ENCODE results near the gene CASP10. TPM values are rescaled to one million over a fixed set of nuclear protein-coding genes. Genes with fewer than 3 reads are reported as not detected.

CASP10 gene
- total and polyA plus RNA-seq, 9 of the 15 experiments (the other 6 are each of a cell fraction or from before 2014, with no cell fraction given), result 7.1 to 20.4 (median 10.8) TPM

DNA sequence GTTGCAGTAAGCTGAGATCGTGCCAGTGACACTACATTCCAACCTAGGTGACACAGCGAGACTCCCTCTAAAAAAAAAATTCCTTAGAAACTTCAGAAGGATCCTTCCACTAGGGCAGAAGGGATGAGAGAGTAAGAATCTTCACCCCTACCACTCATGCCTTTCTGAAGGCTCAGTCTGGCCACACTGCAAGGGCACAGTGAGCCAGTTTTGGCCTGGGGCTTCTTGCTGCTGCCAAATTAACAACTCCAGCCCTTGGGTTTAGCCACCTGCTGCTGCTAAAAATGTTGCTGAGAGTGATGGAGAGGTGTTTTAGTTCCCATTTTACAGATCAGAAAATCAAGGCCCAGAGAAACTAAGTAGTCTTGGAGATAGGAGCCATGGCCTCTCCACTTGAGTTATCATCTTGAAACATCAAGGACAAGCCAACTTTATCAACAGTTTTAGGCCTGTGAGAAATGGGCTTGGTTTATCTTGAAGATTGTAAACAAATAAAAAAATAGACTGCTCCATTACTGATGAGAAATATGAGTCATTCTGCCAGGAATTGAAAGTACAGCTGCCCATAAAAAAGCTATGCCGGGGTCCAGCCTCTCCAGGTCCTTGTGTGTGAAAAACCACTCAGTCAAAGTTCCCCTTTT, 45.5 kb downstream of the CASP10 start (continued):
- TF ChIP-seq ZNF224 (CRISPR knock-in tag; IDR thresholded peaks at IDR 0.05) (no peak), SIN3B (IDR thresholded peaks at IDR 0.05; ENCODE audit: low read depth) (no peak), HINFP (tag; conservative IDR thresholded peaks at IDR 0.05; ENCODE audit: low read depth) (no peak), CEBPB (tag; IDR thresholded peaks at IDR 0.05) (no peak), FUS (optimal IDR thresholded peaks at IDR 0.05; ENCODE audit: low read depth, low read length) (no peak), KDM5B (IDR thresholded peaks at IDR 0.05; ENCODE audit: insufficient replicate concordance, low read depth, low read length) (no peak), KDM1A (IDR thresholded peaks at IDR 0.05) (peak in 1 of 2 experiments; percentile 53; a peak in 2 of 4 replicates), TARDBP (IDR thresholded peaks at IDR 0.05) (no peak), TOE1 (IDR thresholded peaks at IDR 0.05; ENCODE audit: borderline replicate concordance) (no peak), TOE1 (CRISPR knock-in tag; IDR thresholded peaks at IDR 0.05; ENCODE audit: borderline replicate concordance, low read depth) (no peak), DDX20 (tag; IDR thresholded peaks at IDR 0.05; ENCODE audit: low read depth) (no peak), BCOR (IDR thresholded peaks at IDR 0.05) (peak; percentile 80)
- TF ChIP-seq, protein P1, sequence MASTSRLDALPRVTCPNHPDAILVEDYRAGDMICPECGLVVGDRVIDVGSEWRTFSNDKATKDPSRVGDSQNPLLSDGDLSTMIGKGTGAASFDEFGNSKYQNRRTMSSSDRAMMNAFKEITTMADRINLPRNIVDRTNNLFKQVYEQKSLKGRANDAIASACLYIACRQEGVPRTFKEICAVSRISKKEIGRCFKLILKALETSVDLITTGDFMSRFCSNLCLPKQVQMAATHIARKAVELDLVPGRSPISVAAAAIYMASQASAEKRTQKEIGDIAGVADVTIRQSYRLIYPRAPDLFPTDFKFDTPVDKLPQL (IDR thresholded peaks at IDR 0.05; ENCODE audit: extremely low read depth, insufficient read length), result no peak
- TF ChIP-seq, protein P2, sequence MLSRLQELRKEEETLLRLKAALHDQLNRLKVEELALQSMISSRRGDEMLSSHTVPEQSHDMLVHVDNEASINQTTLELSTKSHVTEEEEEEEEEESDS (CRISPR knock-in tag; IDR thresholded peaks at IDR 0.05), result no peak
- TF ChIP-seq, protein P3, sequence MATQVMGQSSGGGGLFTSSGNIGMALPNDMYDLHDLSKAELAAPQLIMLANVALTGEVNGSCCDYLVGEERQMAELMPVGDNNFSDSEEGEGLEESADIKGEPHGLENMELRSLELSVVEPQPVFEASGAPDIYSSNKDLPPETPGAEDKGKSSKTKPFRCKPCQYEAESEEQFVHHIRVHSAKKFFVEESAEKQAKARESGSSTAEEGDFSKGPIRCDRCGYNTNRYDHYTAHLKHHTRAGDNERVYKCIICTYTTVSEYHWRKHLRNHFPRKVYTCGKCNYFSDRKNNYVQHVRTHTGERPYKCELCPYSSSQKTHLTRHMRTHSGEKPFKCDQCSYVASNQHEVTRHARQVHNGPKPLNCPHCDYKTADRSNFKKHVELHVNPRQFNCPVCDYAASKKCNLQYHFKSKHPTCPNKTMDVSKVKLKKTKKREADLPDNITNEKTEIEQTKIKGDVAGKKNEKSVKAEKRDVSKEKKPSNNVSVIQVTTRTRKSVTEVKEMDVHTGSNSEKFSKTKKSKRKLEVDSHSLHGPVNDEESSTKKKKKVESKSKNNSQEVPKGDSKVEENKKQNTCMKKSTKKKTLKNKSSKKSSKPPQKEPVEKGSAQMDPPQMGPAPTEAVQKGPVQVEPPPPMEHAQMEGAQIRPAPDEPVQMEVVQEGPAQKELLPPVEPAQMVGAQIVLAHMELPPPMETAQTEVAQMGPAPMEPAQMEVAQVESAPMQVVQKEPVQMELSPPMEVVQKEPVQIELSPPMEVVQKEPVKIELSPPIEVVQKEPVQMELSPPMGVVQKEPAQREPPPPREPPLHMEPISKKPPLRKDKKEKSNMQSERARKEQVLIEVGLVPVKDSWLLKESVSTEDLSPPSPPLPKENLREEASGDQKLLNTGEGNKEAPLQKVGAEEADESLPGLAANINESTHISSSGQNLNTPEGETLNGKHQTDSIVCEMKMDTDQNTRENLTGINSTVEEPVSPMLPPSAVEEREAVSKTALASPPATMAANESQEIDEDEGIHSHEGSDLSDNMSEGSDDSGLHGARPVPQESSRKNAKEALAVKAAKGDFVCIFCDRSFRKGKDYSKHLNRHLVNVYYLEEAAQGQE (IDR thresholded peaks at IDR 0.05; ENCODE audit: borderline replicate concordance), result no peak
- TF ChIP-seq, protein P3 (CRISPR knock-in tag; IDR thresholded peaks at IDR 0.05; ENCODE audit: low read depth), result no peak
- TF ChIP-seq, protein P4, sequence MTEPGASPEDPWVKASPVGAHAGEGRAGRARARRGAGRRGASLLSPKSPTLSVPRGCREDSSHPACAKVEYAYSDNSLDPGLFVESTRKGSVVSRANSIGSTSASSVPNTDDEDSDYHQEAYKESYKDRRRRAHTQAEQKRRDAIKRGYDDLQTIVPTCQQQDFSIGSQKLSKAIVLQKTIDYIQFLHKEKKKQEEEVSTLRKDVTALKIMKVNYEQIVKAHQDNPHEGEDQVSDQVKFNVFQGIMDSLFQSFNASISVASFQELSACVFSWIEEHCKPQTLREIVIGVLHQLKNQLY (CRISPR knock-in tag; conservative IDR thresholded peaks at IDR 0.05), result no peak

Data from K562 (cell line).